Umbilical cord (tissue), 2 donors: Measurements from ENCODE around the gene ANKUB1. TPM values are rescaled to one million over a fixed set of nuclear protein-coding genes. Genes with fewer than 3 reads are reported as not detected.
"Not testable (repeated sequence)": the region's sequence is repeated elsewhere in the genome, so short reads cannot be mapped to it uniquely, and the experiment has no call there.

ENCODE experiments used
- DNase-seq: peaks from one replicate; pipeline ENCODE4 v3.0.0-alpha.2; 2015; ENCODE audit warnings: low spot score
- total RNA-seq: library from RNA; depleted of rRNA; stranded (reverse); fragments of >200 nt; gene quantifications from one replicate; pipeline ENCODE4 v1.2.3, GENCODE V29; 2014; ENCODE audit warnings: low replicate concordance; ENCODE audit not compliant: insufficient read depth

Gene ANKUB1
- total RNA-seq = 40.9 TPM

GRCh38 chr3:149792452-149793270 lies at the start of gene ANKUB1:
ANKUB1 (minus strand) TSS chr3:149792554; CDS start chr3:149792366, 188 bp downstream.
- peak; percentile 6 for DNase-seq

GRCh38 chr3:149839896-149840295 lies 47.5 kb upstream of the ANKUB1 start:
- no peak for DNase-seq

DNA sequence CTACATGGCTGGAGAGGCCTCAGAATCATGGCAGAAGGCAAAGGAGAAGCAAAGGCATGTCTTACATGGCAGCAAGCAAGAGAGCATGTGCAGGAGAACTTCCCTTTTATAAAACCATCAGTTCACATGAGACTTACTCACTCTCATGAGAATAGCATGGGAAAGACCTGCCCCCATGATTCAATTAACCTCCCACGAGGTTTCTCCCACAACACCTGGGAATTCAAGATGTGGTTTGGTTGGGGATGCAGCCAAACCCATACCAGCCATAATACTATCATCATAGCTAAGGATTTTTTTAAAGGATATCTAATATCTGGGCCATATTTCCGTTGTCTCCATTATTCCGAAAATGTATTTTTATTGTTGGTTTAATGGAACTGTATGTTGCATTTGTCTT lies 47.1 kb upstream of the ANKUB1 start:
- DNase-seq = not testable (repeated sequence)

GRCh38 chr3:149838491-149838890 lies 46.1 kb upstream of the ANKUB1 start:
- DNase-seq = not testable (repeated sequence)

DNA sequence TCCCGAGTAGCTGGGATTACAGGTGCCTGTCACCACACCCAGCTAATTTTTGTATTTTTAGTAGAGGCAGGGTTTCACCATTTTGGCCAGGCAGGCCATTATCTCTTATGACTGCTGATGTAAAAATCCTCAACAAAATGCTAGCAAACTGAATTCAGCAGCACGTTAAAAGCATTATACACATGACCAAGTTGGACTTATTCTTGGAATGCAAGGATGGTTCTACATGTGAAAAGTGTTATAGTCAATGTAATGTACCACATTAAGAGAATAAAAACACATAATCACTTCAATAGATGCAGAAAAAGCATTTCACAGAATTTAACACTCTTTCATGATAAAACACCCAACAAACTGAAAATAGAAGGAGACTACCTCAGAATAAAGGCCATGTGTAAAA lies 40.9 kb upstream of the ANKUB1 start:
- DNase-seq = no peak

DNA sequence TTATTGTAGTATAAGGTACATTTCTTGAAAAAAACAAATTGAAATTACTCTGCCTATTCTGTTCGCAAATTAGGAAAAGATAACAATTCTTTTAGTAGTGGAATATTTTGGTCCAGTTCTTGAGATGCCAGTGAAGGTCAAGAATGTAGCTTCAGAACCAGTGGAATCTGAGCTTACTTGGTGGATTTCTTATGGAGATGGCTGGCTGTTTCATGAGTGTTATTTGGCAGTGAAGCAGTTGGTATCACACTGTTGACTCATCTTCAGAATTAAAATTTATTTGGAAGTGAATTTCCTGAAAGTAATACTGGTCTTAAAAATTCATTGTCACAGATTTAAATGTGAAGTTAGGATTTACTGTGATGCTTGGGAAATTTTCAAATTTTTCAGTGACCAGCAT lies 39.7 kb upstream of the ANKUB1 start:
- DNase-seq = no peak

DNA sequence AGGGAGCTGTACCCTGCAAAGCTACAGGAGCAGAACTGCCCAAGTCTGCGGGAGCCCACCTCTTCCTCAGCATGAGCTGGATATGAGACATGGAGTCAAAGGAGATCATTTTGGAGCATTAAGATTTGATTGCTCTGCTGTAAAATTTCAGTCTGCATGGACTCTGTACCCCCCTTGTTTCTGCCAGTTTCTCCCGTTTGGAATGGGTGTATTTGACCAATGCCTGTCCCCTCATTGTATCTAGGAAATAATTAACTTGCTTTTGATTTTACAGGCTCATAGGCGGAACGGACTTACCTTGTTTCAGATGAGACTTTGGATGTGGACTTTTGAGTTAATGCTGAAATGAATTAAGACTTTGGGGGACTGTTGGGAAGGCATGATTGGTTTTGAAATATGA lies 39.0 kb upstream of the ANKUB1 start:
- no peak for DNase-seq

DNA sequence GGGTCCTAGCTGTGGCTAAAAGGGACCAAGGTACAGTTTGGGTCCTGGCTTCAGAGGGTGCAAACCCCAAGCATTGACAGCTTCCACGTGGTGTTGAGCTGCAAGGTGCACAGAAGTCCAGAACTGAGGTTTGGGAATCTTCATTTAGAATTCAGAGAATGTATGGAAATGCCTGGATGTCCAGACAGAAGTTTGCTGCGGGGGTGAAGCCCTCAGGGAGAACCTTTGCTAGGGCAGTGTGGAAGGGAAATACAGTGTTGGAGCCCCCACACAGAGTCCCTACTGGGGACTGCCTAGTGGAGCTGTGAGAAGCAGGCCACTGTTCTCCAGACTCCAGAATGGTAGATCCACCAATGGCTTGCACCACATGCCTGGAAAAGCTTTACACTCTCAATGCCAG lies 38.5 kb upstream of the ANKUB1 start:
- DNase-seq = no peak

GRCh38 chr3:149829631-149830030 lies 37.3 kb upstream of the ANKUB1 start:
- not testable (repeated sequence) for DNase-seq

- no peak for DNase-seq
These were observed 36.0 kb upstream of the ANKUB1 start for GRCh38 chr3:149828390-149828789.

- DNase-seq = no peak
These were observed 34.3 kb upstream of the ANKUB1 start for GRCh38 chr3:149826636-149827035.

GRCh38 chr3:149820183-149820582 lies 27.8 kb upstream of the ANKUB1 start:
- DNase-seq = no peak

- DNase-seq = no peak
These were observed 27.1 kb upstream of the ANKUB1 start for GRCh38 chr3:149819432-149819831.

- peak; percentile 5 for DNase-seq
These were observed 24.6 kb upstream of the ANKUB1 start for GRCh38 chr3:149816986-149817385.

GRCh38 chr3:149816311-149816710 lies 24.0 kb upstream of the ANKUB1 start:
- no peak for DNase-seq

- DNase-seq = no peak
These were observed 23.4 kb upstream of the ANKUB1 start for GRCh38 chr3:149815728-149816127.

GRCh38 chr3:149815321-149815720 lies 23.0 kb upstream of the ANKUB1 start:
- no peak for DNase-seq

DNA sequence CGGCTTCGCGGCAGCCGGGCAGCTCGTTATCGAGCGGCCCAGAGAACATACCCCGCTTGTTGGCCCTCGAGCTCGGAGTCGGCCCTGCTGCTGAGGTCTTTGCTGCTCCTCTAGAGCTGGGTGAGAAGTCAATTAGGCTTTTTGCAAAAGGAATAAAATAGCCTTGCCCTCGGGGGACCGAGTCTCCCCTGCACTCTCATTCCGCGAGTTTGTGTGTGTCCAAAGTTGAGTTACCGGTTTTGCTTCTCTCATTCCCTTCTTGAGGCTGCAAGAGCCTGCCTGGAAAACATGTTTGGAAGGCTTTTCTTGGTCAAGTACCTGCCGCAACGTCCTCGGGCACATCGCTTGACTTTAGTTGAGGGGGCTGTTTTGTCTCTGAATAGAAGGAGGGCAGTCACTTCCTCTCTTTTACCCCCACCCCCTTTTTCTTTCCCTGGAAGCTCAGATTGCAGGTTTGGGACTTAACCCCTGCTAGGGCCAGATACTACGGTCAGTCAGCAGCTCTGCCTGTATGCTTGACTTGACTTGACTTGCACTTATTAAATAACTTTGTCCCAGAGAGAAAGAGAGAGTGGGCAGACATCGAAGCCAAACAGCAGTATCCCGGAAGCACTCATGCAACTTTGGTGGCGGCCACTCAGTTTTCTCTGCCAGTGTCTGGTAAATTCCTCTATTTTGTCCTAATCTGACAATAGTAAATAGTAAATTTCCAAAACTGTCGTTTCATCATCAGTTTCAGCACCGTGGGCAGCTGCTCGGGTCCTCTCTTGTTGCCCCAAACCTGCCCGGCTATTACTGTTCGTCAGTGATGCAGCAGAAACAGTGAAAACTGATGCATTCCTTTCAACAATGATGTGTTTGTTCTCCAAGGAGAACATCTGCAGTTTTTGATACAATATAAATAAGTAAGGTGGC lies 21.3 kb upstream of the ANKUB1 start:
- peak; percentile 72 for DNase-seq

DNA sequence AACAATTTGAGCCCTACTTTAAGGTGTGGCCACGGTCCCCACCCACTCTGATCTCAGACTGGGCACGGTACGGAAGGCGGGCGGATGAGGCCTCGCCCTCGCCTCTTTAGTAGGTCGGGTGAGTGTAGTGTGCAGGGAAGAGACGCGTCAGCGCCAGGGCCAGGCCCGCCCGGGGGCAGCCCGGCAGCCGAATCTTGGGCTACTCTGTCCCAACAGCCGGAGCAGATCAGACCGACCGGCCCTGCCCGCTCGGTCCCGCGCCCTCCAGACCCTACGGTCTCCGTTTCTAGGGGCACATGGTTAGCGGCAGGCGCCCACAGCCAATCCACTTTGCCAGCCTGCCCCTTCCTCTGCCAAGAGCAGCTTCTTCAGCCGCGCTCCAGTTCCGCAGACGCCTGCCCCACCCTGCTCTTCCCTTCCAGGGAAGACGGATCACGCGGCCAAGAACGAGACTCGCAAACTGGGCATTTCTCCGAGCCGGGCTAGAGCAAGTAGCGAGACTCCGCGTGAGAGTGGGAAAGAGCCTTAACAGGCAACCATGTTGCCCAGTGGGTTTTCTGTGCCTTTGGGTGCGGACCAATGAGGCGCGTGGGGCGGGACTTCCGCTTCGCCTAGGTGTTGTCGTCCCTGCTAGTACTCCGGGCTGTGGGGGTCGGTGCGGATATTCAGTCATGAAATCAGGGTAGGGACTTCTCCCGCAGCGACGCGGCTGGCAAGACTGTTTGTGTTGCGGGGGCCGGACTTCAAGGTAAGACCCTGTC lies 20.4 kb upstream of the ANKUB1 start, which contains the start of gene RNF13:
Gene RNF13, plus strand, starts transcription at position 610 of the 761 bp plus-strand sequence. CDS start 32,812 bp downstream, outside the sequence.
- DNase-seq = peak; percentile 99

- no peak for DNase-seq
These were observed 19.8 kb upstream of the ANKUB1 start for GRCh38 chr3:149812165-149812605.

DNA sequence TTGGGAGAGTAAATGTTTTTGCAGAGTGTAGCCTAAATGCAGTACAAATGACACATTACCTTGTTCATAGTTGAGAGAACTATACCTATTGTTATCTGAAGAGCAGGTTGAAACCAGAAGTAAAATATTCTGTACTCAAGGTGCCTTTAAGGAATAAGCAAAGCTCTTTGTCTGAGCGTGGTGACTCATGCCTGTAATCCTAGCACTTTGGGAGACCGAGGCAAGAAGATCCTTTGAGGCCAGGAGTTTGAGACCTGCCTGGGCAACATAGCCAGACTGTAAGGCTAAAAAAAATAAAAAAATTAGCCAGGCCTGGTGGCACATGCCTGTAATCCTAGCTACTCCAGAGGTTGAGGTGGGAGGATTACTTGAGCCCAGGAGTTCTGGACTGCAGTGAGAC lies 18.5 kb upstream of the ANKUB1 start:
- no peak for DNase-seq
